ENCODE measurements around the gene ZW10. TPM values are rescaled to one million over a fixed set of nuclear protein-coding genes. Genes with fewer than 3 reads are reported as not detected.

ZW10 gene
- total RNA-seq, 1 experiment from 2014 or later, result 26.0 TPM

DNA sequence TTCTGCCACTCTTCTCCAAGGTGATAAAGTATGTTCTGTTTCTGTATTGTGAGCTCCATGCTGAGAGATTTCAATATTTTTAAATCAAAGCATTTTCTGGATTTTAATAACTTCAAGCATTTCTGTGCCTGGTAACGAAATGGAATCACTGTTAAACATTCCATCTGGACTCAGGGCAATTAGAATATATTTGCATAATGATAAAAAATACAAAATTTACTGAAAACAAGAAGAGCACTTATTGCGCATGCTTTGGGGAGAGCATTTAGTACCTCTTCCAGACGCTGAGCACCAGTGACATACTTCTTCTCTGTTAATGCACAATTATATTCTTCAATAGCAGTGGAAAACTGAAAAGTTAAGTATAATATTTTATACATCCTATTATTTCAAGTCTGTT is 13.3 kb downstream of the ZW10 start:
- H3K27me3 ChIP-seq (ENCODE audit: insufficient read depth, low read length), result no peaks in the 10 kb centered on the region
- no peak overlapping the region for H3K4ac ChIP-seq (ENCODE audit: low read depth, low read length)
- no peaks in the 10 kb centered on the region for H3K23me2 ChIP-seq (ENCODE audit: insufficient read length, low read depth, low read length, poor library complexity, severe bottlenecking)
- no peak overlapping the region for H2BK20ac ChIP-seq (ENCODE audit: low read depth, low read length, poor library complexity, severe bottlenecking)
- no peak overlapping the region for H2BK5ac ChIP-seq (ENCODE audit: insufficient read length, low read length)
- no peak overlapping the region for H4K8ac ChIP-seq (replicated peaks; ENCODE audit: insufficient read length, low read depth, low read length)
- H3K36me3 Mint-ChIP-seq (ENCODE audit: insufficient read depth in 1 of 3, low read depth in 3 of 3), result peaks cover 26 to 64% (median 59%) of the 10 kb centered on the region in 3 experiments
- TF ChIP-seq, protein P1, sequence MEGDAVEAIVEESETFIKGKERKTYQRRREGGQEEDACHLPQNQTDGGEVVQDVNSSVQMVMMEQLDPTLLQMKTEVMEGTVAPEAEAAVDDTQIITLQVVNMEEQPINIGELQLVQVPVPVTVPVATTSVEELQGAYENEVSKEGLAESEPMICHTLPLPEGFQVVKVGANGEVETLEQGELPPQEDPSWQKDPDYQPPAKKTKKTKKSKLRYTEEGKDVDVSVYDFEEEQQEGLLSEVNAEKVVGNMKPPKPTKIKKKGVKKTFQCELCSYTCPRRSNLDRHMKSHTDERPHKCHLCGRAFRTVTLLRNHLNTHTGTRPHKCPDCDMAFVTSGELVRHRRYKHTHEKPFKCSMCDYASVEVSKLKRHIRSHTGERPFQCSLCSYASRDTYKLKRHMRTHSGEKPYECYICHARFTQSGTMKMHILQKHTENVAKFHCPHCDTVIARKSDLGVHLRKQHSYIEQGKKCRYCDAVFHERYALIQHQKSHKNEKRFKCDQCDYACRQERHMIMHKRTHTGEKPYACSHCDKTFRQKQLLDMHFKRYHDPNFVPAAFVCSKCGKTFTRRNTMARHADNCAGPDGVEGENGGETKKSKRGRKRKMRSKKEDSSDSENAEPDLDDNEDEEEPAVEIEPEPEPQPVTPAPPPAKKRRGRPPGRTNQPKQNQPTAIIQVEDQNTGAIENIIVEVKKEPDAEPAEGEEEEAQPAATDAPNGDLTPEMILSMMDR (conservative IDR thresholded peaks at IDR 0.05), result no peak
- no peak overlapping the region for H3K4me2 ChIP-seq (ENCODE audit: insufficient read depth, insufficient read length, low read length)
- no peak overlapping the region for H2AK5ac ChIP-seq (ENCODE audit: insufficient read length, low read length)
- H3K4me1 ChIP-seq (ENCODE audit: insufficient read depth, low read length), result no peaks in the 10 kb centered on the region
- WGBS (ENCODE audit: extremely low coverage, insufficient read length, low lambda C conversion rate), result no CpG with 5 or more reads among the region's 3 CpGs
- H3K18ac ChIP-seq (ENCODE audit: insufficient read length, low read depth, low read length), result no peak overlapping the region
- no peak overlapping the region for H3K9ac ChIP-seq (ENCODE audit: extremely low read depth, insufficient read length, low read length)
- no peaks in the 10 kb centered on the region for H3K79me2 ChIP-seq (ENCODE audit: insufficient read depth, low read length)
- no peak overlapping the region for H2BK12ac ChIP-seq (ENCODE audit: insufficient read length, low read depth, low read length)
- no peaks in the 10 kb centered on the region for H3K79me1 ChIP-seq (ENCODE audit: insufficient read depth, low read depth, low read length, poor library complexity, severe bottlenecking)
- H3K9me3 ChIP-seq (ENCODE audit: control insufficient read depth, low read depth, low read length), result no peaks in the 10 kb centered on the region
- no peak overlapping the region for H3K56ac ChIP-seq (ENCODE audit: insufficient read length, low read depth, low read length)
- H3K27me3 Mint-ChIP-seq (ENCODE audit: low read depth), result no peaks in the 10 kb centered on the region
- no peak overlapping the region for H4K91ac ChIP-seq (ENCODE audit: insufficient read length, low read depth, low read length)
- no peak overlapping the region for H3K14ac ChIP-seq (ENCODE audit: insufficient read depth, low read length)
- no peak overlapping the region for H3K23ac ChIP-seq (ENCODE audit: insufficient read length, low read depth, low read length)
- H3K27ac Mint-ChIP-seq, result no peak overlapping the region
- H2BK15ac ChIP-seq (ENCODE audit: low read depth, low read length), result no peak overlapping the region
- no peak overlapping the region for H4K5ac ChIP-seq (ENCODE audit: insufficient read length, low read depth, low read length)
- no peak overlapping the region for H2AFZ ChIP-seq (ENCODE audit: low read length)
- H3K9me3 Mint-ChIP-seq, result no peaks in the 10 kb centered on the region
- H3T11ph ChIP-seq (ENCODE audit: low read length), result no peak overlapping the region
- no peaks in the 10 kb centered on the region for H4K20me1 ChIP-seq (ENCODE audit: control insufficient read depth, insufficient read depth, insufficient read length)
- no peak overlapping the region for H2BK120ac ChIP-seq (ENCODE audit: low read depth, low read length, poor library complexity, severe bottlenecking)
- H3K27ac ChIP-seq (ENCODE audit: insufficient read length, low read depth, low read length), result no peak overlapping the region
- H3K4me1 Mint-ChIP-seq, result no peaks in the 10 kb centered on the region
- no peak for DNase-seq
- H3K4me3 Mint-ChIP-seq, result no peak overlapping the region
